ENCODE results near the gene MXD4. TPM values are rescaled to one million over a fixed set of nuclear protein-coding genes. Genes with fewer than 3 reads are reported as not detected.
"Not testable (repeated sequence)": the region's sequence is repeated elsewhere in the genome, so short reads cannot be mapped to it uniquely, and the experiment has no call there.

Gene MXD4
- total RNA-seq, 1 experiment from 2014 or later: 5.8 TPM

- peak; percentile 66 for DNase-seq (ENCODE audit: low read depth)
Measured at GRCh38 chr4:2220016-2220630, 41.8 kb downstream of the MXD4 start.

GRCh38 chr4:2219233-2219760, 42.6 kb downstream of the MXD4 start:
- no peak for DNase-seq (ENCODE audit: low read depth)

- no peak for DNase-seq (ENCODE audit: low read depth)
Measured at GRCh38 chr4:2218436-2218835, 43.5 kb downstream of the MXD4 start.

GRCh38 chr4:2217726-2218125, 44.2 kb downstream of the MXD4 start:
- DNase-seq (ENCODE audit: low read depth): peak; percentile 42

GRCh38 chr4:2212831-2213230, 49.1 kb downstream of the MXD4 start:
- no peak for DNase-seq (ENCODE audit: low read depth)

GRCh38 chr4:2202789-2203188, 59.1 kb downstream of the MXD4 start:
- DNase-seq (ENCODE audit: low read depth): not testable (repeated sequence)

Other genes starting within 250 kb of the MXD4 start
- gene NAT8L, start 202.8 kb downstream of the MXD4 start, total RNA-seq (2014; rRNA removed; shearing (Covaris generic)): 2.8 and 3.4 TPM in 2 replicates
- gene HAUS3, start 20.0 kb downstream of the MXD4 start, total RNA-seq (2014; rRNA removed; shearing (Covaris generic)): 13.4 and 29.3 TPM in 2 replicates
- 0.54 and 1.4 TPM in 2 replicates for gene POLN, start 20.0 kb downstream of the MXD4 start, total RNA-seq (2014; rRNA removed; shearing (Covaris generic))
- 0.97 and 1.5 TPM in 2 replicates for gene ZFYVE28, start 156.5 kb upstream of the MXD4 start, total RNA-seq (2014; rRNA removed; shearing (Covaris generic))
- gene CFAP99, start 156.8 kb upstream of the MXD4 start, total RNA-seq (2014; rRNA removed; shearing (Covaris generic)): not detected in 2 replicates
- gene RNF4, start 207.0 kb upstream of the MXD4 start, total RNA-seq (2014; rRNA removed; shearing (Covaris generic)): 89.0 and 137 TPM in 2 replicates